H9 (cell line): ENCODE results near the gene RIMS1. TPM values are rescaled to one million over a fixed set of nuclear protein-coding genes. Genes with fewer than 3 reads are reported as not detected.

Source experiments
- DNase-seq: peaks from one replicate; pipeline ENCODE4 v3.0.0-alpha.2; 2017
- H2AFZ ChIP-seq: one replicate; pipeline ENCODE4 v1.6.1; 2013; ENCODE audit warnings: mild to moderate bottlenecking, low read length, control low read depth, moderate library complexity
- H2AK5ac ChIP-seq: 2 replicates; pipeline ENCODE4 v1.6.1; 2013; ENCODE audit warnings: low read length, control low read depth, mixed read lengths; ENCODE audit not compliant: insufficient read length
- H2BK120ac ChIP-seq: one replicate; pipeline ENCODE4 v1.6.1; 2013; ENCODE audit warnings: low read depth, mild to moderate bottlenecking, low read length, control low read depth, inconsistent platforms; ENCODE audit not compliant: poor library complexity, severe bottlenecking
- H2BK12ac ChIP-seq: 2 replicates; pipeline ENCODE4 v1.6.1; 2013; ENCODE audit warnings: low read length, control low read depth, mixed read lengths, low read depth; ENCODE audit not compliant: insufficient read length
- H2BK15ac ChIP-seq: 2 replicates; pipeline ENCODE4 v1.6.1; 2013; ENCODE audit warnings: low read depth, low read length, control low read depth
- H2BK20ac ChIP-seq: one replicate; pipeline ENCODE4 v1.6.1; 2013; ENCODE audit warnings: low read depth, mild to moderate bottlenecking, low read length, control low read depth, inconsistent platforms; ENCODE audit not compliant: poor library complexity, severe bottlenecking
- H2BK5ac ChIP-seq: 2 replicates; pipeline ENCODE4 v1.6.1; 2013; ENCODE audit warnings: low read length, control low read depth, mixed read lengths; ENCODE audit not compliant: insufficient read length
- H3K14ac ChIP-seq: 2 replicates; pipeline ENCODE4 v1.6.1; 2013; ENCODE audit warnings: low read length, control low read depth; ENCODE audit not compliant: insufficient read depth
- H3K18ac ChIP-seq: 2 replicates; pipeline ENCODE4 v1.6.1; 2013; ENCODE audit warnings: low read depth, mild to moderate bottlenecking, mixed read lengths, low read length, control low read depth; ENCODE audit not compliant: insufficient read length
- H3K23ac ChIP-seq: 2 replicates; pipeline ENCODE4 v1.6.1; 2013; ENCODE audit warnings: low read length, control low read depth, mixed read lengths, low read depth; ENCODE audit not compliant: insufficient read length
- H3K23me2 ChIP-seq: 2 replicates; pipeline ENCODE4 v1.6.1; 2013; ENCODE audit warnings: low read depth, mild to moderate bottlenecking, mixed read lengths, low read length, control low read depth; ENCODE audit not compliant: insufficient read length, poor library complexity, severe bottlenecking
- H3K27ac ChIP-seq: 2 replicates; pipeline ENCODE4 v1.5.1; 2013; ENCODE audit warnings: low read length, control low read depth, mixed read lengths, low read depth; ENCODE audit not compliant: insufficient read length
- H3K27me3 ChIP-seq: 2 replicates; pipeline ENCODE4 v1.6.1; 2013; ENCODE audit warnings: low read length, control low read depth, inconsistent platforms; ENCODE audit not compliant: insufficient read depth
- H3K4ac ChIP-seq: 2 replicates; pipeline ENCODE4 v1.6.1; 2013; ENCODE audit warnings: low read depth, mild to moderate bottlenecking, control low read depth, inconsistent platforms, low read length, moderate library complexity
- H3K4me1 ChIP-seq: 2 replicates; pipeline ENCODE4 v1.6.1; 2013; ENCODE audit warnings: low read length, control low read depth, inconsistent platforms; ENCODE audit not compliant: insufficient read depth
- H3K4me2 ChIP-seq: 2 replicates; pipeline ENCODE4 v1.6.1; 2013; ENCODE audit warnings: low read length, control low read depth, mixed read lengths; ENCODE audit not compliant: insufficient read length, insufficient read depth
- H3K56ac ChIP-seq: 2 replicates; pipeline ENCODE4 v1.6.1; 2013; ENCODE audit warnings: low read depth, mild to moderate bottlenecking, mixed read lengths, low read length, control low read depth; ENCODE audit not compliant: insufficient read length
- H3K79me1 ChIP-seq: 2 replicates; pipeline ENCODE4 v1.6.1; 2013; ENCODE audit warnings: low read depth, mild to moderate bottlenecking, moderate library complexity, low read length, control low read depth, inconsistent platforms; ENCODE audit not compliant: insufficient read depth, poor library complexity, severe bottlenecking
- H3K79me2 ChIP-seq: 2 replicates; pipeline ENCODE4 v1.6.1; 2013; ENCODE audit warnings: low read length, control low read depth, inconsistent platforms; ENCODE audit not compliant: insufficient read depth
- H3K9ac ChIP-seq: 2 replicates; pipeline ENCODE4 v1.6.1; 2013; ENCODE audit warnings: low read length, control low read depth, mixed read lengths; ENCODE audit not compliant: insufficient read length; ENCODE audit errors: extremely low read depth
- H3K9me3 ChIP-seq: one replicate; pipeline ENCODE4 v1.6.1; 2013; ENCODE audit warnings: low read depth, low read length, inconsistent platforms; ENCODE audit not compliant: control insufficient read depth
- H3T11ph ChIP-seq: one replicate; pipeline ENCODE4 v1.6.1; 2013; ENCODE audit warnings: mild to moderate bottlenecking, low read length, control low read depth, inconsistent platforms
- H4K20me1 ChIP-seq: one replicate; pipeline ENCODE4 v1.6.1; 2013; ENCODE audit not compliant: control insufficient read depth, insufficient read length, insufficient read depth
- H4K5ac ChIP-seq: 2 replicates; pipeline ENCODE4 v1.6.1; 2013; ENCODE audit warnings: low read depth, mild to moderate bottlenecking, mixed read lengths, low read length, control low read depth; ENCODE audit not compliant: insufficient read length
- H4K8ac ChIP-seq: replicated peaks from 2 replicates; pipeline ENCODE4 v1.6.1; 2013; ENCODE audit warnings: low read length, control low read depth, mixed read lengths, low read depth; ENCODE audit not compliant: insufficient read length
- H4K91ac ChIP-seq: 2 replicates; pipeline ENCODE4 v1.6.1; 2013; ENCODE audit warnings: low read depth, mild to moderate bottlenecking, moderate library complexity, mixed read lengths, low read length, control low read depth; ENCODE audit not compliant: insufficient read length
- H3K27ac Mint-ChIP-seq, 3 experiments: 2 replicates in 2 of 3; 3 replicates in 1 of 3; pipeline ENCODE4 v1.8.0; 2020 to 2021; ENCODE audit warnings: mixed read lengths in 3 of 3, mild to moderate bottlenecking in 1 of 3, moderate library complexity in 1 of 3
- H3K27me3 Mint-ChIP-seq: 2 replicates; pipeline ENCODE4 v1.8.0; 2021; ENCODE audit warnings: low read depth, mild to moderate bottlenecking, moderate library complexity, mixed read lengths
- H3K36me3 Mint-ChIP-seq, 3 experiments: 2 replicates in 2 of 3; 3 replicates in 1 of 3; pipeline ENCODE4 v1.8.0; 2020 to 2021; ENCODE audit warnings: low read depth in 3 of 3, mixed read lengths in 3 of 3; ENCODE audit not compliant: insufficient read depth in 1 of 3
- H3K4me1 Mint-ChIP-seq, 2 experiments: 2 replicates each; pipeline ENCODE4 v1.8.0; 2020; ENCODE audit warnings: mixed read lengths in 2 of 2
- H3K4me3 Mint-ChIP-seq, 2 experiments: 2 replicates in 1 of 2; 3 replicates in 1 of 2; pipeline ENCODE4 v1.8.0; 2020 to 2021; ENCODE audit warnings: mild to moderate bottlenecking in 2 of 2, mixed read lengths in 2 of 2, moderate library complexity in 1 of 2
- H3K9me3 Mint-ChIP-seq, 2 experiments: 2 replicates in 1 of 2; 3 replicates in 1 of 2; pipeline ENCODE4 v1.8.0; 2020; ENCODE audit warnings: mild to moderate bottlenecking in 2 of 2, mixed read lengths in 2 of 2, moderate library complexity in 1 of 2
- CTCF ChIP-seq: fragments of 200-600 bp; sonication (generic); conservative IDR thresholded peaks from 3 replicates; pipeline ENCODE4 v1.8.0; 2021; ENCODE audit warnings: antibody characterized with exemption, mild to moderate bottlenecking
- total RNA-seq: library from RNA; stranded (reverse); gene quantifications from 2 replicates; pipeline ENCODE4 v1.2.1, GENCODE V29; 2021

The RIMS1 gene
- total RNA-seq, 1 experiment from 2014 or later, result 0.83 TPM

- Histone ChIP-seq H2BK12ac (no peak overlapping the region), H3K18ac (no peak overlapping the region), H3K23ac (no peak overlapping the region), H2BK20ac (no peak overlapping the region), H3K9ac (no peak overlapping the region), H2BK120ac (no peak overlapping the region), H3K27me3 (no peaks in the 10 kb centered on the region), H3K56ac (no peak overlapping the region), H4K20me1 (no peaks in the 10 kb centered on the region), H3T11ph (no peak overlapping the region), H3K4me2 (no peak overlapping the region), H3K4me1 (no peaks in the 10 kb centered on the region; the same call in 1 of the 2 replicates), H2BK5ac (no peak overlapping the region), H2AK5ac (no peak overlapping the region), H2BK15ac (no peak overlapping the region), H3K23me2 (no peaks in the 10 kb centered on the region), H4K91ac (no peak overlapping the region), H4K8ac (no peak overlapping the region), H3K4ac (no peak overlapping the region), H3K9me3 (no peaks in the 10 kb centered on the region), H4K5ac (no peak overlapping the region), H3K27ac (no peak overlapping the region), H2AFZ (no peak overlapping the region), H3K14ac (no peak overlapping the region), H3K79me2 (no peaks in the 10 kb centered on the region), H3K79me1 (no peaks in the 10 kb centered on the region)
- Mint-ChIP-seq H3K9me3 (no peaks in the 10 kb centered on the region), H3K4me1 (peaks cover 6 to 11% of the 10 kb centered on the region in 2 experiments), H3K4me3 (no peak overlapping the region), H3K36me3 (no peaks in the 10 kb centered on the region), H3K27me3 (no peaks in the 10 kb centered on the region), H3K27ac (no peak overlapping the region)
- no peak for DNase-seq
- no peak for TF ChIP-seq CTCF
These were observed 153.8 kb downstream of the RIMS1 start for GRCh38 chr6:72040111-72040510.
